Measurements from ENCODE around the gene SUN3. TPM values are rescaled to one million over a fixed set of nuclear protein-coding genes. Genes with fewer than 3 reads are reported as not detected.
A peak's percentile ranks its signal among the peaks of the same experiment; 100 is the strongest.
"Not testable (repeated sequence)": the region's sequence is repeated elsewhere in the genome, so short reads cannot be mapped to it uniquely, and the experiment has no call there.

The SUN3 gene
- polyA plus RNA-seq, 1 of the 3 experiments (the other 2 are of a cell fraction) = 0.12 TPM

DNA sequence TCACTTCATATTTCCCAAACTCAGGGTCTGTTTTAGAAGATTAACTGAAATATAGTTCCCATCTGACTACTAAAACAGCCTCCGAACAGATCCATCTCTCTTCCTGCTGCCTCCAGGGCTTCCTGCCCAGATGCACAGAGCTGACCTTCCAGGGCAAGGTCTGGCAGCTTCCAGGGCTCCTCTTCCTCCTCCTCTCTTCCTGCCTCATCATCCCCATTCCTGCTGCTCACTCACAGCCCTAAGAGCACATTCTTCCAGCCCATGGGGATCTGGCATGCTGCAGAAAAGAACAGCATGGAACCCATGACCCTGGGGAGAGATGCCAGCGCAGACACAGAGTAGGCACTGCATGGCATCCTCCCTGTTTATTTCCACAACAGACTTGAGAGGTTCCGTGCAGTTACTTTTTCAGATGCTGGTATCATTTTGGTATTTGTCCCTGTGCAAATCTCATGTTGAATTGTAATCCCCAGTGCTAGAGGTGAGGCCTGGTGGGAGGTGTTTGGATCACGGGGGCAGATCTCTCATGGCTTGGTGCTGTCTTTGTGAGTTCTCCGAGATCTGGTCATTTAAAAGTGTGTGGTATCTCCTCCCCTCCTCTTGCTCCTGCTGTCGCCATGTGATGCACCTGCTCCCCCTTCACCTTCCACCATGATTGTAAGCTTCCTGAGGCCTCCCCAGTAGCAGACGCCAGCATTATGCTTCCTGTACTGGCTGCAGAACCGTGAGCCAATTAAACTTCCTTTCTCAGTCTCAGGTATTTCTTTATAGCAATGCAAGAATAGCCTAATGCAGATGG, 85.0 kb downstream of the SUN3 start:
- peak overlapping the region; percentile 43; the same call in 1 of the 2 replicates for H2AFZ ChIP-seq (ENCODE audit: low read depth)
- DNase-seq = peak; percentile 58

DNA sequence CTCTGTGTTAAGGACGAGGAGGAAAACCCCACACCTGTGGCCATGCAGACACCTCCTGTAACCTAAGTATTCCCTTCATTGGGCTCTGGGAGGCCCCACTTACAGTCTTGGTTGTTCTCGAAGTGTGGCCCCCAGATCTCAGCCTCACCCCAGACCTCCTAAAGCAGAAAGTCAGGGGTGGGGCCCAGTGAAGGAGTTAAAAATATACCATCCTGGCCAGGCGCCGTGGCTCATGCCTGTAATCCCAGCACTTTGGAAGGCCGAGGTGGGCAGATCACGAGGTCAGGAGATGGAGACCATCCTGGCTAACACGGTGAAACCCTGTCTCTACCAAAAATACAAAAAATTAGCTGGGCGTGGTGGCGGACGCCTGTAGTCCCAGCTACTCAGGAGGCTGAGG, 86.3 kb downstream of the SUN3 start:
- H3K27me3 ChIP-seq (ENCODE audit: insufficient read depth); H3K4me2 ChIP-seq; H4K20me1 ChIP-seq (ENCODE audit: insufficient read depth); H3K4me3 ChIP-seq (ENCODE audit: low read depth in 2 of 2, low read length in 1 of 2); H2AFZ ChIP-seq (ENCODE audit: low read depth); POLR2A ChIA-PET; H3K79me2 ChIP-seq (ENCODE audit: insufficient read depth); DNase-seq; H3K9me3 ChIP-seq; H3K36me3 ChIP-seq (replicated peaks in 1 of 2; ENCODE audit: control insufficient read depth in 1 of 2, insufficient read depth in 2 of 2, low read length in 1 of 2); H3K9me2 ChIP-seq; H3K9ac ChIP-seq: not testable (repeated sequence)
- Histone ChIP-seq H3K4me1 (ENCODE audit: control insufficient read depth in 1 of 2, insufficient read depth in 2 of 2, low read depth in 1 of 2, low read length in 1 of 2) (peaks cover 25 to 37% of the 10 kb centered on the region in 2 experiments), H3F3A (replicated peaks; ENCODE audit: insufficient read depth) (peaks cover 17% of the 10 kb centered on the region), H3K27ac (ENCODE audit: low read depth in 2 of 2, low read length in 1 of 2) (peak overlapping the region in 1 of 2 experiments; percentile 41; a peak in 2 of 4 replicates)
- CTCF ChIA-PET = interaction anchor here (1.0 to 12.4 kb wide), 7 partner anchors 8 to 677 kb away, joined by 4 to 221 read pairs (median 27); no protein-coding TSS in a partner anchor
- WGBS (ENCODE audit: low lambda C conversion rate) = 95% methylated on average over 10 of the region's 10 CpGs

More for the DNA sequence above, 85.0 kb downstream of the SUN3 start:
- Histone ChIP-seq H3K36me3 (replicated peaks in 1 of 2; ENCODE audit: control insufficient read depth in 1 of 2, insufficient read depth in 2 of 2, low read length in 1 of 2) (no peaks in the 10 kb centered on the region), H3K4me2 (no peak overlapping the region), H3K9me2 (no peaks in the 10 kb centered on the region), H3K27me3 (ENCODE audit: insufficient read depth) (no peaks in the 10 kb centered on the region), H3K79me2 (ENCODE audit: insufficient read depth) (no peaks in the 10 kb centered on the region), H3K4me3 (ENCODE audit: low read depth in 2 of 2, low read length in 1 of 2) (no peak overlapping the region), H3K4me1 (ENCODE audit: control insufficient read depth in 1 of 2, insufficient read depth in 2 of 2, low read depth in 1 of 2, low read length in 1 of 2) (peaks cover 25 to 37% of the 10 kb centered on the region in 2 experiments), H3K9me3 (no peaks in the 10 kb centered on the region), H3K27ac (ENCODE audit: low read depth in 2 of 2, low read length in 1 of 2) (peak overlapping the region in 1 of 2 experiments; percentile 90; a peak in 2 of 4 replicates), H3F3A (replicated peaks; ENCODE audit: insufficient read depth) (peaks cover 17% of the 10 kb centered on the region), H4K20me1 (ENCODE audit: insufficient read depth) (no peaks in the 10 kb centered on the region), H3K9ac (no peak overlapping the region)
- WGBS (ENCODE audit: low lambda C conversion rate) = 91% methylated on average over 8 of the region's 8 CpGs
- no peak for TF ChIP-seq ZBTB33 (IDR thresholded peaks at IDR 0.05; ENCODE audit: borderline replicate concordance, low read depth)
- TF ChIP-seq RCOR1 (IDR thresholded peaks at IDR 0.05; ENCODE audit: low read length) = peak; percentile 21; the same call in 1 of the 2 replicates
- POLR2A ChIA-PET = no interaction called here
- CTCF ChIA-PET = interaction anchor here (0.7 to 12.4 kb wide), 37 partner anchors 10 to 685 kb away, joined by 3 to 221 read pairs (median 8); partner anchors contain the start of gene HUS1

GRCh38 chr7:47942132-47942531, 86.8 kb downstream of the SUN3 start:
- 90% methylated on average over 10 of the region's 10 CpGs for WGBS (ENCODE audit: low lambda C conversion rate)
- no peaks in the 10 kb centered on the region for H3K9me2 ChIP-seq
- no peaks in the 10 kb centered on the region for H3K9me3 ChIP-seq
- no peaks in the 10 kb centered on the region for H3K36me3 ChIP-seq (replicated peaks in 1 of 2; ENCODE audit: control insufficient read depth in 1 of 2, insufficient read depth in 2 of 2, low read length in 1 of 2)
- no peaks in the 10 kb centered on the region for H4K20me1 ChIP-seq (ENCODE audit: insufficient read depth)
- H3F3A ChIP-seq (replicated peaks; ENCODE audit: insufficient read depth) = peaks cover 17% of the 10 kb centered on the region
- H3K4me1 ChIP-seq (ENCODE audit: control insufficient read depth in 1 of 2, insufficient read depth in 2 of 2, low read depth in 1 of 2, low read length in 1 of 2) = peaks cover 25 to 37% of the 10 kb centered on the region in 2 experiments
- no peaks in the 10 kb centered on the region for H3K27me3 ChIP-seq (ENCODE audit: insufficient read depth)
- peak overlapping the region; percentile 45; the same call in 1 of the 2 replicates for H2AFZ ChIP-seq (ENCODE audit: low read depth)
- H3K4me3 ChIP-seq (ENCODE audit: low read depth in 2 of 2, low read length in 1 of 2) = no peak overlapping the region
- ChIA-PET CTCF (interaction anchor here (1.7 to 6.5 kb wide), 4 partner anchors 13 to 676 kb away, joined by 7 to 39 read pairs (median 18); no protein-coding TSS in a partner anchor), POLR2A (no interaction called here)
- no peaks in the 10 kb centered on the region for H3K79me2 ChIP-seq (ENCODE audit: insufficient read depth)
- H3K27ac ChIP-seq (ENCODE audit: low read depth in 2 of 2, low read length in 1 of 2) = peak overlapping the region; percentile 78 to 82
- no peak for DNase-seq
- H3K9ac ChIP-seq = no peak overlapping the region
- peak overlapping the region; percentile 51 for H3K4me2 ChIP-seq
- TF ChIP-seq POLR2AphosphoS5 (IDR thresholded peaks at IDR 0.05; ENCODE audit: low read depth, low read length) (no peak), NFIC (IDR thresholded peaks at IDR 0.05; ENCODE audit: borderline replicate concordance) (no peak), REST (IDR thresholded peaks at IDR 0.05; ENCODE audit: low read depth, low read length) (no peak), EP300 (IDR thresholded peaks at IDR 0.05; ENCODE audit: borderline replicate concordance in 1 of 2, low read depth in 1 of 2, low read length in 1 of 2) (no peak), MEF2A (IDR thresholded peaks at IDR 0.05; ENCODE audit: borderline replicate concordance, low read depth) (no peak), RFX5 (IDR thresholded peaks at IDR 0.05; ENCODE audit: low read length) (no peak), GABPA (IDR thresholded peaks at IDR 0.05; ENCODE audit: low read depth) (no peak), USF2 (IDR thresholded peaks at IDR 0.05; ENCODE audit: borderline replicate concordance, low read depth, low read length) (no peak), FOXJ3 (CRISPR knock-in tag; IDR thresholded peaks at IDR 0.05) (no peak), USF1 (IDR thresholded peaks at IDR 0.05; ENCODE audit: borderline replicate concordance, low read depth) (no peak)
